Neural progenitor cell (in vitro differentiated cells): ENCODE data around the gene COX15.

ENCODE experiments used
- CTCF ChIP-seq: fragments of 200-600 bp; sonication (generic); IDR thresholded peaks from 2 replicates; pipeline ENCODE4 v1.5.1; 2017; ENCODE audit warnings: antibody characterized with exemption, mild to moderate bottlenecking
- EZH2 ChIP-seq: fragments of 200-600 bp; sonication (generic); IDR thresholded peaks from 2 replicates; pipeline ENCODE4 v1.6.1; 2017; ENCODE audit warnings: antibody characterized with exemption, mild to moderate bottlenecking, moderate library complexity
- EZH2phosphoT487 ChIP-seq: fragments of 200-600 bp; sonication (generic); IDR thresholded peaks from 2 replicates; pipeline ENCODE4 v1.6.1; 2017; ENCODE audit warnings: antibody characterized with exemption

- no peak for TF ChIP-seq EZH2
- no peak for TF ChIP-seq CTCF
- TF ChIP-seq EZH2phosphoT487 = no peak
These were observed 8.3 kb upstream of the COX15 start for GRCh38 chr10:99740260-99740659.
